NCI-H1105 treated with DMSO at 0.1 percent for 48 hours (cell line): ENCODE measurements around the gene WASF2.
"Not testable (repeated sequence)": the region's sequence is repeated elsewhere in the genome, so short reads cannot be mapped to it uniquely, and the experiment has no call there.

ENCODE experiments used
- DNase-seq: peaks from one replicate; lab custom pipeline; 2025; lab: John Stamatoyannopoulos, UW

Gene WASF2

GRCh38 chr1:27454610-27455009 is 35.4 kb downstream of the WASF2 start:
- DNase-seq = no peak

- DNase-seq = no peak
These were observed 38.6 kb downstream of the WASF2 start for GRCh38 chr1:27451343-27451742.

- no peak for DNase-seq
These were observed 41.0 kb downstream of the WASF2 start for GRCh38 chr1:27448982-27449381.

GRCh38 chr1:27447883-27448282 is 42.1 kb downstream of the WASF2 start:
- DNase-seq = no peak

- DNase-seq = no peak
These were observed 42.6 kb downstream of the WASF2 start for GRCh38 chr1:27447399-27447798.

GRCh38 chr1:27446496-27447020 is 43.4 kb downstream of the WASF2 start:
- no peak for DNase-seq

GRCh38 chr1:27445177-27445936 is 44.6 kb downstream of the WASF2 start:
- no peak for DNase-seq

GRCh38 chr1:27444632-27445031 is 45.3 kb downstream of the WASF2 start:
- DNase-seq = no peak

GRCh38 chr1:27439150-27439549 is 50.8 kb downstream of the WASF2 start:
- no peak for DNase-seq

- no peak for DNase-seq
These were observed 51.3 kb downstream of the WASF2 start for GRCh38 chr1:27438621-27439061.

GRCh38 chr1:27436204-27437159 is 53.5 kb downstream of the WASF2 start:
- DNase-seq = no peak

- DNase-seq = no peak
These were observed 54.3 kb downstream of the WASF2 start for GRCh38 chr1:27435566-27436203.

- no peak for DNase-seq
These were observed 56.3 kb downstream of the WASF2 start for GRCh38 chr1:27433706-27434105.

GRCh38 chr1:27432725-27433124 is 57.2 kb downstream of the WASF2 start:
- DNase-seq = not testable (repeated sequence)

GRCh38 chr1:27431601-27431940 is 58.4 kb downstream of the WASF2 start:
- no peak for DNase-seq

- DNase-seq = no peak
These were observed 58.9 kb downstream of the WASF2 start for GRCh38 chr1:27430903-27431600.

- no peak for DNase-seq
These were observed 60.9 kb downstream of the WASF2 start for GRCh38 chr1:27429029-27429425.

- no peak for DNase-seq
These were observed 61.5 kb downstream of the WASF2 start for GRCh38 chr1:27428316-27429028.

GRCh38 chr1:27427816-27428315 is 62.1 kb downstream of the WASF2 start:
- DNase-seq = no peak

- no peak for DNase-seq
These were observed 62.6 kb downstream of the WASF2 start for GRCh38 chr1:27427329-27427728.

- DNase-seq = no peak
These were observed 66.3 kb downstream of the WASF2 start for GRCh38 chr1:27423709-27424108.
